IMR-90 (cell line): ENCODE measurements around the gene ADAMTS12.

Experiments used
- BHLHE40 ChIP-seq: fragments of 150-350 bp; IDR thresholded peaks from 2 replicates; pipeline ENCODE4 v1.6.1; 2016; ENCODE audit warnings: mild to moderate bottlenecking, low read depth, low read length
- CEBPB ChIP-seq: IDR thresholded peaks from 2 replicates; pipeline ENCODE4 v1.6.1; 2012; ENCODE audit warnings: low read depth, low read length, improper control_type of control experiment
- CHD1 ChIP-seq: IDR thresholded peaks from 2 replicates; pipeline ENCODE4 v1.6.1; 2012; ENCODE audit warnings: low read depth, low read length, improper control_type of control experiment
- CTCF ChIP-seq: conservative IDR thresholded peaks from 2 replicates; pipeline ENCODE4 v1.5.1; 2012; ENCODE audit warnings: mild to moderate bottlenecking, low read depth, low read length, improper control_type of control experiment
- ELK1 ChIP-seq: fragments of 150-350 bp; IDR thresholded peaks from 2 replicates; pipeline ENCODE4 v1.6.1; 2016; ENCODE audit warnings: low read depth, mild to moderate bottlenecking, low read length, moderate library complexity, borderline replicate concordance
- FOS ChIP-seq: fragments of 150-350 bp; IDR thresholded peaks from 2 replicates; pipeline ENCODE4 v1.6.1; 2016; ENCODE audit warnings: low read depth, low read length
- MAFK ChIP-seq: IDR thresholded peaks from 2 replicates; pipeline ENCODE4 v1.6.1; 2012; ENCODE audit warnings: low read depth, low read length, improper control_type of control experiment
- MXI1 ChIP-seq: IDR thresholded peaks from 2 replicates; pipeline ENCODE4 v1.6.1; 2012; ENCODE audit warnings: low read depth, mild to moderate bottlenecking, low read length, moderate library complexity, borderline replicate concordance
- POLR2A ChIP-seq: IDR thresholded peaks from 2 replicates; pipeline ENCODE4 v1.6.1; 2012; ENCODE audit warnings: mild to moderate bottlenecking, low read depth, low read length
- RAD21 ChIP-seq: IDR thresholded peaks from 2 replicates; pipeline ENCODE4 v1.6.1; 2012; ENCODE audit warnings: low read length, improper control_type of control experiment
- RCOR1 ChIP-seq: IDR thresholded peaks from 2 replicates; pipeline ENCODE4 v1.6.1; 2012; ENCODE audit warnings: mild to moderate bottlenecking, low read length, improper control_type of control experiment; ENCODE audit not compliant: insufficient replicate concordance
- RFX5 ChIP-seq: IDR thresholded peaks from 2 replicates; pipeline ENCODE4 v1.8.0; 2012; ENCODE audit warnings: low read depth, mild to moderate bottlenecking, low read length, moderate library complexity
- SMC3 ChIP-seq: fragments of 150-350 bp; IDR thresholded peaks from 2 replicates; pipeline ENCODE4 v1.6.1; 2016; ENCODE audit warnings: low read depth, mild to moderate bottlenecking, antibody characterized with exemption, low read length, moderate library complexity
- USF2 ChIP-seq: fragments of 150-350 bp; IDR thresholded peaks from 2 replicates; pipeline ENCODE4 v1.6.1; 2017; ENCODE audit warnings: mild to moderate bottlenecking, antibody characterized with exemption, low read length, low read depth

GRCh38 chr5:33738097-33738496 lies 153.7 kb downstream of the ADAMTS12 start:
- TF ChIP-seq MXI1, result no peak
- TF ChIP-seq RAD21, result no peak
- no peak for TF ChIP-seq CTCF
- TF ChIP-seq BHLHE40, result no peak
- TF ChIP-seq CHD1, result no peak
- no peak for TF ChIP-seq RCOR1
- no peak for TF ChIP-seq POLR2A
- no peak for TF ChIP-seq MAFK
- TF ChIP-seq RFX5, result no peak
- no peak for TF ChIP-seq CEBPB
- no peak for TF ChIP-seq ELK1
- no peak for TF ChIP-seq USF2
- no peak for TF ChIP-seq FOS
- no peak for TF ChIP-seq SMC3
